Measurements from ENCODE around the gene PRKCE. TPM values are rescaled to one million over a fixed set of nuclear protein-coding genes. Genes with fewer than 3 reads are reported as not detected.

Gene PRKCE
- total and polyA plus RNA-seq, 2 donors (not counting 3 experiments of a cell fraction or from before 2014, with no cell fraction given): 27.9 to 33.9 TPM

- no TSS peak for BruUV-seq (replicated peaks)
- POLR2A ChIA-PET: no interaction called here
Observed at GRCh38 chr2:46134531-46135227, 483.2 kb downstream of the PRKCE start.

GRCh38 chr2:46135228-46135855 lies 483.9 kb downstream of the PRKCE start:
- DNase-seq (ENCODE audit: low read depth, low spot score) (peak; percentile 78), FAIRE-seq (no peak)
- dilution Hi-C loops (cut with MboI; ENCODE audit: extremely low pct_ligation_motif_present, low sequenced_read_pairs) (no loop called here), intact Hi-C loops (cut with micrococcal nuclease) (no loop called here)
- H4K20me1 ChIP-seq (replicated peaks; ENCODE audit: control insufficient read depth, extremely low read depth, insufficient read depth, low read length): no peaks in the 10 kb centered on the region
- ChIA-PET POLR2A (no interaction called here), CTCF (interaction anchor here (1.0 to 1.2 kb wide), 2 partner anchors 12 to 72 kb away, joined by 3 to 5 read pairs; no protein-coding TSS in a partner anchor)
- H2AFZ ChIP-seq (ENCODE audit: low read depth, low read length): no peak overlapping the region
- BruUV-seq (replicated peaks): no TSS peak
- peak overlapping the region; percentile 15 for H3K27ac ChIP-seq (ENCODE audit: insufficient read depth, low read depth, low read length)
- H3K36me3 ChIP-seq (ENCODE audit: control insufficient read depth in 2 of 2, extremely low read depth in 1 of 2, insufficient read depth in 2 of 2, low read length in 2 of 2): no peaks in the 10 kb centered on the region
- H3K79me2 ChIP-seq (ENCODE audit: control insufficient read depth, insufficient read depth, low read length): no peaks in the 10 kb centered on the region
- H3K9me1 ChIP-seq (replicated peaks; ENCODE audit: control insufficient read depth, extremely low read depth, insufficient read depth, low read length): no peaks in the 10 kb centered on the region
- no peak overlapping the region for H3K4me3 ChIP-seq (replicated peaks in 1 of 3; ENCODE audit: insufficient read depth in 1 of 3, low read depth in 1 of 3, low read length in 3 of 3)
- H3K4me2 ChIP-seq (ENCODE audit: insufficient read depth, low read length): peak overlapping the region; percentile 5
- peaks cover 16% of the 10 kb centered on the region for H3K4me1 ChIP-seq (ENCODE audit: control insufficient read depth, extremely low read depth, insufficient read depth, low read length)
- no peak overlapping the region for H3K9ac ChIP-seq (replicated peaks; ENCODE audit: extremely low read depth, insufficient read depth, low read length)
- H3K9me3 ChIP-seq (replicated peaks; ENCODE audit: control insufficient read depth, insufficient read depth, low read length): no peaks in the 10 kb centered on the region
- no peak for TF ChIP-seq EZH2 (IDR thresholded peaks at IDR 0.05; ENCODE audit: borderline replicate concordance, low read depth, low read length, severe bottlenecking)
- TF ChIP-seq, protein P1, sequence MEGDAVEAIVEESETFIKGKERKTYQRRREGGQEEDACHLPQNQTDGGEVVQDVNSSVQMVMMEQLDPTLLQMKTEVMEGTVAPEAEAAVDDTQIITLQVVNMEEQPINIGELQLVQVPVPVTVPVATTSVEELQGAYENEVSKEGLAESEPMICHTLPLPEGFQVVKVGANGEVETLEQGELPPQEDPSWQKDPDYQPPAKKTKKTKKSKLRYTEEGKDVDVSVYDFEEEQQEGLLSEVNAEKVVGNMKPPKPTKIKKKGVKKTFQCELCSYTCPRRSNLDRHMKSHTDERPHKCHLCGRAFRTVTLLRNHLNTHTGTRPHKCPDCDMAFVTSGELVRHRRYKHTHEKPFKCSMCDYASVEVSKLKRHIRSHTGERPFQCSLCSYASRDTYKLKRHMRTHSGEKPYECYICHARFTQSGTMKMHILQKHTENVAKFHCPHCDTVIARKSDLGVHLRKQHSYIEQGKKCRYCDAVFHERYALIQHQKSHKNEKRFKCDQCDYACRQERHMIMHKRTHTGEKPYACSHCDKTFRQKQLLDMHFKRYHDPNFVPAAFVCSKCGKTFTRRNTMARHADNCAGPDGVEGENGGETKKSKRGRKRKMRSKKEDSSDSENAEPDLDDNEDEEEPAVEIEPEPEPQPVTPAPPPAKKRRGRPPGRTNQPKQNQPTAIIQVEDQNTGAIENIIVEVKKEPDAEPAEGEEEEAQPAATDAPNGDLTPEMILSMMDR (IDR thresholded peaks at IDR 0.05; ENCODE audit: extremely low read depth in 1 of 2, insufficient read depth in 1 of 2, low read depth in 1 of 2, low read length in 2 of 2): no peak
- peak; percentile 40 for TF ChIP-seq GATA2 (IDR thresholded peaks at IDR 0.05; ENCODE audit: insufficient read depth, insufficient read length, low read depth, low read length)
- peak; percentile 25 for TF ChIP-seq FOS (IDR thresholded peaks at IDR 0.05; ENCODE audit: borderline replicate concordance, insufficient read depth, low read length)
- no peaks in the 10 kb centered on the region for H3K27me3 ChIP-seq (ENCODE audit: control insufficient read depth in 2 of 2, insufficient read depth in 2 of 2, low read length in 2 of 2)

More at GRCh38 chr2:46134531-46135227, 483.2 kb downstream of the PRKCE start:
- peaks cover 16% of the 10 kb centered on the region for H3K4me1 ChIP-seq (ENCODE audit: control insufficient read depth, extremely low read depth, insufficient read depth, low read length)
- H2AFZ ChIP-seq (ENCODE audit: low read depth, low read length): no peak overlapping the region
- no peaks in the 10 kb centered on the region for H3K36me3 ChIP-seq (ENCODE audit: control insufficient read depth in 2 of 2, extremely low read depth in 1 of 2, insufficient read depth in 2 of 2, low read length in 2 of 2)
- no peak overlapping the region for H3K9ac ChIP-seq (replicated peaks; ENCODE audit: extremely low read depth, insufficient read depth, low read length)
- no peak for FAIRE-seq
- H3K79me2 ChIP-seq (ENCODE audit: control insufficient read depth, insufficient read depth, low read length): no peaks in the 10 kb centered on the region
- no peaks in the 10 kb centered on the region for H4K20me1 ChIP-seq (replicated peaks; ENCODE audit: control insufficient read depth, extremely low read depth, insufficient read depth, low read length)
- H3K27ac ChIP-seq (ENCODE audit: insufficient read depth, low read depth, low read length): no peak overlapping the region
- TF ChIP-seq FOS (IDR thresholded peaks at IDR 0.05; ENCODE audit: borderline replicate concordance, insufficient read depth, low read length) (no peak), MYC (IDR thresholded peaks at IDR 0.05; ENCODE audit: low read depth, low read length) (no peak)
- TF ChIP-seq, protein P2, sequence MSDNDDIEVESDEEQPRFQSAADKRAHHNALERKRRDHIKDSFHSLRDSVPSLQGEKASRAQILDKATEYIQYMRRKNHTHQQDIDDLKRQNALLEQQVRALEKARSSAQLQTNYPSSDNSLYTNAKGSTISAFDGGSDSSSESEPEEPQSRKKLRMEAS (IDR thresholded peaks at IDR 0.05; ENCODE audit: insufficient read depth, insufficient read length): no peak
- intact Hi-C loops (cut with micrococcal nuclease): no loop called here
- no peak overlapping the region for H3K4me2 ChIP-seq (ENCODE audit: insufficient read depth, low read length)
- H3K9me3 ChIP-seq (replicated peaks; ENCODE audit: control insufficient read depth, insufficient read depth, low read length): no peaks in the 10 kb centered on the region
- no peak for DNase-seq (ENCODE audit: low read depth, low spot score)
- dilution Hi-C loops (cut with MboI; ENCODE audit: extremely low pct_ligation_motif_present, low sequenced_read_pairs): no loop called here
- CTCF ChIA-PET: interaction anchor here (1.0 to 1.2 kb wide), 2 partner anchors 12 to 72 kb away, joined by 3 to 5 read pairs; no protein-coding TSS in a partner anchor
- H3K27me3 ChIP-seq (ENCODE audit: control insufficient read depth in 2 of 2, insufficient read depth in 2 of 2, low read length in 2 of 2): no peaks in the 10 kb centered on the region
- no peaks in the 10 kb centered on the region for H3K9me1 ChIP-seq (replicated peaks; ENCODE audit: control insufficient read depth, extremely low read depth, insufficient read depth, low read length)
- H3K4me3 ChIP-seq (replicated peaks in 1 of 3; ENCODE audit: insufficient read depth in 1 of 3, low read depth in 1 of 3, low read length in 3 of 3): no peak overlapping the region
